ENCODE results near the gene OR4Q3.
"Not testable (repeated sequence)": the region's sequence is repeated elsewhere in the genome, so short reads cannot be mapped to it uniquely, and the experiment has no call there.

Gene OR4Q3

DNA sequence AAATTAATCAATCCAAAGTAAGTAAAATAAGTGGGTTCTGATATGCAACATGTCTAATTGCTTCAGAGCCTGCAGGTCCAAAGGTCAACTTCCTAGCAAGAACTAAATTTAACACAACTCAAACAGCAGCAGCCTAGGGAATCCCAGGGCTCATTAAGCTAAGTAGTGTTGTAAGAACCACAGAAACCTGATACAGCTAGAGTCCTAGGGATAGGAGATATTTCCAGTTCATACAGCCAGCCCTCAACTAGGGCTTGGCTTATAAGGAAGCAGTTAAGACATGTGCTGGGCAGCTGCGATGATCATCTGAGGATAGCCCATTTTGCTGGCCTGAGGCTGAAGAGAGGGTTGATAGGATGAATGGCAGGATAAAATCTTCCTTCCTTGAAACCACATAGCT lies at the start of gene OR4Q3:
TSS of gene OR4Q3 (plus strand) at position 316 of the 400 bp plus-strand sequence.
- no peak for DNase-seq (ENCODE audit: low read depth, low spot score)

DNA sequence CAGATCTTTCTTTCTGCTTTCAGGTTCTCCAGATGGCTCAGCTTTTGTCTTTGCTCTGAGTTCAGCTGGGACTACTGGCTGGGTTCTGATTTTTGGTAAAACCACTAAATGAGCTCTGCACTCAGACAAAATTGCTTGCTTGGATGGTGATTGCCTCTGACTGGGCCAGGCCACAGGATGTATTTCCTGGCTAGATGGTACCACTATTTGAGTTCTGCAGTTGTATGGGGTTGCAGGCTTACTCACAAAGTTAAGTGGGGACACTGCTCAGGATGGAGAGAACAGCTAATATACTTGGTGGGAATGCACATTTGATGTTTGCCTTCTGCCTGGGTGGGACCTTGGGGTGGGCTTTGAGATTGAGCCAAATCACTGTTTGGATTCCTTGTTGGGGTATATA lies 14.0 kb upstream of the OR4Q3 start:
- no peak for DNase-seq (ENCODE audit: low read depth, low spot score)

DNA sequence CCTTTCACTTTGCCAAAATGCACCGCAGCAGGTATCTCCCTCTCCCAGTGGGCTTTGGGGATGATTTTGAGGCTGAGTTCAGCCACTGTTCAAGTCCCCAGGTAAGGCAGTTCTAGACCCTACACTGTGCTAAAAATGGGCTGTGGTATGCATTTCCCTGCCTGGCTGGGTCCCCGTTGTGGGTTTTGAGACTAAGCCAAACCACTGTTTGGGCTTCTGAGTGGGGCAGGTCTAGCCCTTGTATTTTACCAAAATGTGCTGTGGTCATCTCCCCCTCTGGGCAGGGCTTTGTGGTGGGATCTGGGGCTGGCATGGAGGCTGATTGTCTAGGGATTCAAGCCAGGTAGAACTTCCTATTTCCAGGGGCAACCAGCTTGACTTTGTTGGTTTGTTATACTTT lies 13.6 kb upstream of the OR4Q3 start:
- DNase-seq (ENCODE audit: low read depth, low spot score), result no peak

DNA sequence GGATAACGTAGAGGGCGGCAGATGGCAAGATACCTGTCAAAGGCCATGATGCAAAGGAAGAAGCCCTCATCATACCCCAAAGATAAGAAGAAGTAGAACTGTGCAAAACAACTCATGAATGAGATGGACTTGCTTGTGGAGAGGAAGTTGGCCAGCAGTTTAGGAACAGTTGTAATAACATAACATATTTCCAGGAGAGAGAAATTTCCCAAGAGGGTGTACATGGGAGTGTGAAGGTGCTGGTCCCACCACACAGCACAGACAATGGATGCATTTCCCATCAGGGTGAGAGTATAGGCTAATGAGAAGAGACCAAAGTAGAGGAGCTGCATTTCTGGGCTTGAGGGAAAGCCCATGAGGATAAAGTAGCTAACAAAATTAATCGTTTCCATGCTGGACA lies 9.5 kb upstream of the OR4Q3 start:
- not testable (repeated sequence) for DNase-seq (ENCODE audit: low read depth, low spot score)

DNA sequence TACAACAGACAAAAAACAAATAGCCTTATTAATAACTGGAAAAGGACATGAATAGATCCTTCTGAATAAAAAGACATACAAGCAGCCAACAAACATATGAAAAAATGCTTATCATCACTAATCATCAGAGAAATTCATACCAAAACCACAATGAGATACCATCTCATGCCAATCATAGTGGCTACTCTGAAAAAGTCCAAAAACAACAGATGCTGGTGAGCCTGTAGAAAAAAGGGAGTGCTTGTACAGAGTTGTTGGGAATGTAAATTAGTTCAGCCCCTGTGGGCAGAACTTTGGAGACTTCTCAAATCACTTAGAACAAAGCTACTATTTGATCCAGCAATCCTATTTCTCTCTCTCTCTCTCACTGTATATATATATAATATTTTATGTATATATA lies 8.9 kb downstream of the OR4Q3 start:
- not testable (repeated sequence) for DNase-seq (ENCODE audit: low read depth, low spot score)

DNA sequence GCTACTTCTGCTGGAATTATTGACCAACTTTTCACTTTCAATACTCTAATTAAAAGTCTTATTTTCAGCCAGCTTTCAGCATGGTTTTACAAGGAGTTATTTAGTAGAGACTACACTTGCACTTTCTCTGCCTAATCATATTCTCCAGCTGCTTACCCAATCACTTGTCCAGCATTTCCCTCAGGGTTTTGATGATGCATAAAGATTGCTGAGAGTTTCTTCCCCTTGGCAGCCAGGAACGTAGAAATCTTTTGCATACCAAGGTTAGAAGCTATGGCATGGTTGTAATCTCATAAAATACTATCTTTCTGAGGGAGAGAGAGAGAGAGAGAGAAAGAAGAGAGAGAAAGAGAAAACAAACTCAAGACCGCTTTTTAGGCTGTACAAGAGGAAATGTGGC lies 10.8 kb downstream of the OR4Q3 start:
- no peak for DNase-seq (ENCODE audit: low read depth, low spot score)

DNA sequence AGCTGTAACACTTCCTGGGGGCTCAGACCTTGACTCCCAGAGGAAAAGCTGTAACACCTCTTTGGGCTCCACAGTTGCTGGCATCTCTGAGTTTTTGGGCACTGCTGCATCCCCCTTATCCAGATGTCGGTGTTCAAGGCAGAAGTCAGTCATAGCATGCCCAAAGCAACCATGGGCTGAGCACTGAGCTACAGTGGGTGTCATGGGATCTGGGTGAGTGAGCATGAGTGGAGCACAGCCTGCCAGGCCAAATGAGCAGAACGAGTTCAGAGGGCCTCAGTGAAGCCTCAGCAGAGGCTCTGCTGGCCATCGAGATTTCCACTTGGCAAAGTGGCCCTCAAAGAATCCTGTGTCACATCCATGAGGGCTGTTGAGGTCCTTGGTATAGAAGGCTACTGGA lies 28.1 kb downstream of the OR4Q3 start:
- DNase-seq (ENCODE audit: low read depth, low spot score), result not testable (repeated sequence)

DNA sequence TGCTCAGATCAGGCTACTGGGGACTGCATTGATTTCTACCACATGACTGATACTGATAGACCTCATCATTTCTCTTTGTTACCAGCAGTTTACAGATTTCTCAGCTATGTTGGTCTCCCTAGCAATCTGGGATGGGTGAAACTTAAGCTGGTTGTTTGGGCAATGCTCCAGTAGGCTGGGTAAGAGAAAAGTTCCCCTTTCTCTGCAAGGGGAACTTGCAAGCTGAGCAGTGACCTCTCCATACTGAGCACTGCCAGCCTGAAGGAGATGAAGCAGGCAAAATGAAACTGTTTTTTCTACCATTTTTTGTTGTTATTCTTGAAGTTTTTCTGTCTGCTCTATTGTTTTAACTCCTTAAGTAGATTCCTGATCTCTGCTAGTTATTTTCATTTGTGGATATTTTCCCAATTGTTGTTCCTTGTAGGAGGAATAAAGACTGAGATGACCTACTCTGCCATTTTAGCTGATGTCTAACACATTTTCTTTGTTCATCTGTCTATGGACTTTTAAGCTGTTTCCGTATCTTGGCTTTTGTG lies 28.6 kb downstream of the OR4Q3 start:
- DNase-seq (ENCODE audit: low read depth, low spot score), result no peak

DNA sequence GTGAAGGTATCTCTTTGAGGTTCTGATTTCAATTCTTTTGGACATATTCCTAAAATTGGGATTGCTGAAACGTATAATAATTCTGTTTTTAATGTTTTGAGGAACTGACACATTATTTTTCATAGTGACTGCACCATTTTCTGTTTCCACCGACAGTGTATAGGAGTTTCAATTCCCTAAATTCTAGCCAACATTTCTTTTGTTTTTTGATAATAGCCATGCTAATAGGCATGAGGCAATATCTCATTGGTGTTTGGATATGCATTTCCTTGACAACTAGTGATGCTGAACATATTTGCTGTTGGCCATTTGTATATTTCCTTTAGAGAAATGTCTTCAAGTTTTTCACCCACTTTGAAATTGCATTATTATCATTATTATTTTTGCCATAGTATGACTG lies 29.1 kb downstream of the OR4Q3 start:
- DNase-seq (ENCODE audit: low read depth, low spot score), result not testable (repeated sequence)

DNA sequence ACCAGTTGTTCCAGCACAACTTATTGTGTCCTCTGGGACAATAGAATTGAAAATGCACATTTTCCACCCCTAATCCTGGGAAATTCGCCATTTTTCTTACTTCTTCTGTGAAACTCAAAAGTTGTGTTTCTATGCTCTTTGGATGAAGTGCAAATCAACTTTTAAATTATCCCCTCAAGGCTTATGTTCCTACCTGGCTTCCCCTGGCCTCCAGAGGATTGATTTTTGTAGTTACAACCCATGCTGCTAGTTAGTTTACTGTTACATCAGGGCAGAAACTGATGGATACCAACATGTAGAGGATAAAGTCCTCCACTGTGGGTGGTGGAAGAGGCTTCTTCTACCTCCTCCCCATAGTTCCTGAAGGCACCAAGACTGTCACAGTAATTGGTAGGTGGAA lies 29.8 kb downstream of the OR4Q3 start, which contains the start of gene OR4M1:
TSS of gene OR4M1 (plus strand) at position 301 of the 400 bp plus-strand sequence. CDS start 6,819 bp downstream, outside the sequence.
- not testable (repeated sequence) for DNase-seq (ENCODE audit: low read depth, low spot score)

DNA sequence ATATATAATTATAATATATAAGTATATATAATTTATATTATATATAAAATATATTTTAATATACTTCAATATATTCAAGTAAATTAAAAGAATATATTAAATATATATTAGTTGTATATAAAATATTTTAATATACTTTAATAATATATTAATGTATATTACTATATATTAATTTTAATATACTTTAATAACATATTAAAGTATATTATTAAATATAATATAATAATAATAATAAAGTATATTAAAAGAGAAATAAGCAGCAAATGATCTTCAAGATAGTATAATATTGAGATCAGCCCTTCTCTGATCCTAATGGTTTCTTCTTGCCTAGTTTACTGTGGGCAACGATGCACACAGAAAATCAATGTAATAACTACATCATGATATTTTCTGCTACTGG lies 32.2 kb downstream of the OR4Q3 start:
- DNase-seq (ENCODE audit: low read depth, low spot score), result no peak

DNA sequence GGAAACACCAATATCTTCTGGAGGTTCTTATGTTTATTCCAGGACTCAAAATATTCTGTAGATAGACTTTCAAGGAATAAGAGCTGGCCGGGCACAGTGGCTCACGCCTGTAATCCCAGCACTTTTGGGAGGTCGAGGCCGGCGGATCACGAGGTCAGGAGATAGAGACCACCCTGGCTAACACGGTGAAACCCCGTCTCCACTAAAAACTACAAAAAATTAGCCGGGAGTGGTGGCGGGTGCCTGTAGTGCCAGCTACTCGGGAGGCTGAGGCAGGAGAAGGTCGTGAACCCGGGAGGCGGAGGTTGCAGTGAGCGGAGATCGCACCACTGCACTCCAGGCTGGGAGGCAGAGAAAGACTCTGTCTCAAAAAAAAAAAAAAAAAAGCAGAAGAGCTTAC lies 42.5 kb downstream of the OR4Q3 start:
- not testable (repeated sequence) for DNase-seq (ENCODE audit: low read depth, low spot score)

DNA sequence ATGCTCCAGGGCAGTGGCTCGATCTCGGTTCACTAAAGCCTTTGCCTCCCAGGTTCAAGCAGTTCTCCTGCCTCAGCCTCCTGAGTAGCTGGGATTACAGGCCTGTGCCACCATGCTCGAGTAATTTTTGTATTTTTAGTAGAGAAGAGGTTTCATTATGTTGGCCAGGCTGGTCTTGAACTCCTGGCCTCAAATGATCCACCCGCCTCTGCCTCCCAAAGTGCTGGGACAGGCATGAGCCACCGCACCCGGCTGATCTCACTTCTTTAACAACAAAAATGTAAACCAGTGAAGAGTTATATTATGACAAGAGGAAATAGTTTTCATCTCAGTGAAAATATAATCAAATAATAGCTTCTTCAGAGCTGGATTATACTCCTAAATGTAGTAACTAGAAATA lies 43.9 kb downstream of the OR4Q3 start:
- DNase-seq (ENCODE audit: low read depth, low spot score), result not testable (repeated sequence)

DNA sequence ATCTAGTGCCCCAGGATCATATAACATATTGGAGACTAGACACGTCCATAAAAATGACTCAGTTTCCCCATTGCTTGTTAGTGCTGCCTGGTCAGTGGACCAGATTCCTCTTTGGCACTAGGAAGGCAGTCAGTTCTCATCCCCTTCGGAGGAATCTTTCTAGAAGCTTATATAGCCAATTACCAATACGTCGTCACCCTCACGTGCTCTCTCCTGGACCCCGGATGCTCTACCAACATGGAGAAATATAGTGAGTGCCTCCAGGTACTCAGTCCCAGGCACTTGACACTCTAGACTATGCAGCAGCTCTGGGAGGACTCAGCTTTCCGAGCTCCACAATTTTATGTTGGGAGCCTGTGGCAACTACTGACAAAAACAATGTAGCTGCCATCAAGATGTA lies 44.8 kb downstream of the OR4Q3 start:
- DNase-seq (ENCODE audit: low read depth, low spot score), result not testable (repeated sequence)

DNA sequence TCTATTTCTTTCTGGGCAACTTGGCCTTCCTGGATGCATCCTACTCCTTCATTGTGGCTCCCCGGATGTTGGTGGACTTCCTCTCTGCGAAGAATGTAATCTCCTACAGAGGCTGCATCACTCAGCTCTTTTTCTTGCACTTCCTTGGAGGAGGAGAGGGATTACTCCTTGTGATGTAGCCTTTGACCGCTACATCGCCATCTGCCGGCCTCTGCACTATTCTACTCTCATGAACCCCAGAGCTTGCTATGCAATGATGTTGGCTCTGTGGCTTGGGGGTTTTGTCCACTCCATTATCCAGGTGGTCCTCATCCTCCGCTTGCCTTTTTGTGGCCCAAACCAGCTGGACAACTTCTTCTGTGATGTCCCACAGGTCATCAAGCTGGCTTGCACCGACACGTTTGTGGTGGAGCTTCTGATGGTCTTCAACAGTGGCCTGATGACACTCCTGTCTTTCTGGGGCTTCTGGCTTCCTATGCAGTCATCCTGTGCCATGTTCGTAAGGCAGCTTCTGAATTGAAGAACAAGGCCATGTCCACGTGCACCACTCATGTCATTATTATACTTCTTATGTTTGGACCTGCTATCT lies 53.2 kb downstream of the OR4Q3 start:
- not testable (repeated sequence) for DNase-seq (ENCODE audit: low read depth, low spot score)

All from iPS DF 19.7 (cell line).